ENCODE data around the gene CNIH3.
A peak's percentile ranks its signal among the peaks of the same experiment; 100 is the strongest.

Gene CNIH3

DNA sequence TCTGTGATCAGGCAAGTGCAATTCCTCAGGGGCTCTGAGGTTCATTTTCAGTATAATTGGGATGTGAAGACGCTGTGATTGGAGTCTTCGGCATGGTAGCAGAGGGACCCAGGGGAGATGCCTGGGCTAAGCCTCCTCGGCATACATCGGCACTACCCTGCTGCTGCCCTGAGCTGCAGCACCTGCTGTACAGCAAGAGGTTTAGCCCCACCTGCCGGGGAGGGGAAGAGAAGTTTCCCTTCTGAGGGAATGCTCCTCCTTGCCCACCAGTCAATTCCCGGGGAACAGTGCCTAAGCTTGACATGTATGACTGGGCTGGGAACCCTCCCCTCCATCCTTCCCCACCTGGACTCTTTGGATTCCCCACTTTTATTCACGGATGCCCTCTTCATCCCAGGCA, 24.9 kb downstream of the CNIH3 start:
- no peaks in the 10 kb centered on the region for H3K4me1 Mint-ChIP-seq
- no peaks in the 10 kb centered on the region for H3K9me3 Mint-ChIP-seq
- H3K4me3 Mint-ChIP-seq, result no peak overlapping the region
- no peak for ATAC-seq (replicated peaks)
- no peaks in the 10 kb centered on the region for H3K36me3 Mint-ChIP-seq
- H3K27me3 Mint-ChIP-seq, result peaks cover 20 to 23% of the 10 kb centered on the region in 2 donors
- no peak for DNase-seq
- H3K27ac Mint-ChIP-seq, result no peak overlapping the region

- DNase-seq (no peak), ATAC-seq (replicated peaks) (no peak)
- Mint-ChIP-seq H3K27me3 (peaks cover 20 to 31% of the 10 kb centered on the region in 2 donors), H3K36me3 (no peaks in the 10 kb centered on the region), H3K27ac (no peak overlapping the region), H3K4me1 (no peaks in the 10 kb centered on the region), H3K4me3 (no peak overlapping the region), H3K9me3 (no peaks in the 10 kb centered on the region)
Observed at GRCh38 chr1:224643653-224644052, 27.5 kb downstream of the CNIH3 start.

DNA sequence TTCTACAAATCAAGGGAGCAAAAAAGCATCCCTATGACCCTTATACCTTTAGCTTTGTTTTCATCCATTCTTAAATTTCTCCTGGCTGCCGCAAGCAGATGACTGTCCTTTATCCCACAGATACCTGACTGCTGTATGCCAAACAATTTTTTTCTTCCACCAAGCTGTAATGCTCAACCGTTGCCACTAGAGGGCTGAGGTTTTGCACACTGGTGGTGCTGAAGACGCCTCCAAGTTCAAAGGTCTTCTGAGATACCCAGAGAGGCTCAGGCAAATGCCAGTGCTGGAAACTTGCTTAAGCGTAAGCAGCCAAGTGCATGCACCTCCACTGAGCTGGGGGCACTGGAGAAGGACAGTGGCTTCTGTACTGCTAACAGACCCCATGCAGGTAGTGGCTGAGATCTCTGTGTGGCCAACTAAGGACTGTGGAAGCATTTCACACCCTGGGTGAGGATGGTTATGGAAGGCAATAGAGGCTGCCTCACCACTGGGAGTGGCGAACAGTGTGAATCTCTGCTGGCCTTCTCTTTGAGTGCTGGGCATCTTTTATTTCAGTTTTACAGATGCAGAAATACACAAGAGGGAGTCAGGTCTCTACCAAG, 28.5 kb downstream of the CNIH3 start:
- DNase-seq (peak; percentile 30), ATAC-seq (replicated peaks) (peak; percentile 72 to 81)
- no peaks in the 10 kb centered on the region for H3K36me3 Mint-ChIP-seq
- peaks cover 20 to 34% of the 10 kb centered on the region in 2 donors for H3K27me3 Mint-ChIP-seq
- H3K9me3 Mint-ChIP-seq, result no peaks in the 10 kb centered on the region
- H3K4me3 Mint-ChIP-seq, result no peak overlapping the region
- H3K4me1 Mint-ChIP-seq, result no peaks in the 10 kb centered on the region
- no peak overlapping the region for H3K27ac Mint-ChIP-seq

DNA sequence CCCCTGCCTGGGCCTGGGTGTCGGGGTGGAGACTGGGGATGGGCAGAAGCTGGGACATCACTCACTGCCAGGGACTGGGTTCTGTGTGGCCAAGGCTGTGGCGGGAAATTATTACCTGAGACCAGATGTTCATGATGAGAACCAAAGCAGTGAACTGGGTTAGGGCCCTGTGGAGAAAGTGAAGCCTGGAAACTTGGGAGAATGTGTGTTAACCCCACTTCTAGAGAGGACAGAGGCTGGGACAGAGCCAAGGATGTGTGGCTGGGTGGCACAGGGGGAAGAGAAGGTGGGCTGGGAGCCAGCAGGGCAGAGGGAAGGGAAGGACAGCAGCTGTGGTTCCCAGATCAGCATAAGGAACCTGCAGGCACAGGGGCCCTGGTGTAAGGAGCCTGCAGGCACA, 31.3 kb downstream of the CNIH3 start:
- Mint-ChIP-seq H3K4me1 (no peaks in the 10 kb centered on the region), H3K4me3 (no peak overlapping the region), H3K27ac (no peak overlapping the region), H3K9me3 (no peaks in the 10 kb centered on the region), H3K36me3 (no peaks in the 10 kb centered on the region), H3K27me3 (peaks cover 0 to 20% of the 10 kb centered on the region in 2 donors)
- ATAC-seq (replicated peaks), result no peak
- DNase-seq, result no peak

DNA sequence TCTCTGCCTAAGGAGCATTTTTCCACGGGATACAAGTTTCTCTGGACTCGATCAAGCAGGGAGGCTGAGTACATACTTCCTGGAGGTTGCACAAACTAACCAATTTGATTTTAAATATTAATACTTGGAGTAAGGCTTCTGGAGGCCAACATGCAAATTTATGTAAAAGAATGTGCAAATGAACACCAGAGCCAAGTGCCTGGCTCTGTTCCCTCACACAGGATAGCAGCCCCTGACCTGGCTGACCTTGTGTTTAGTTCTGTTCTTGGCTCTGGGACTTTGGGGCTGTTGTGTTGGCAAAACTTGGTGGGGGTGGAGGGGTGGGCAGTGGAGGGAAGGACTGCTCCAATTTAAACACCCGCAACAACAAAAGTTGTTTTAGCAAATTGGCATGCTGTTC, 34.2 kb downstream of the CNIH3 start:
- ATAC-seq (replicated peaks) (no peak), DNase-seq (no peak)
- H3K36me3 Mint-ChIP-seq, result no peaks in the 10 kb centered on the region
- peaks cover 0 to 16% of the 10 kb centered on the region in 2 donors for H3K27me3 Mint-ChIP-seq
- H3K9me3 Mint-ChIP-seq, result no peaks in the 10 kb centered on the region
- H3K4me1 Mint-ChIP-seq, result no peaks in the 10 kb centered on the region
- no peak overlapping the region for H3K4me3 Mint-ChIP-seq
- H3K27ac Mint-ChIP-seq, result no peak overlapping the region

DNA sequence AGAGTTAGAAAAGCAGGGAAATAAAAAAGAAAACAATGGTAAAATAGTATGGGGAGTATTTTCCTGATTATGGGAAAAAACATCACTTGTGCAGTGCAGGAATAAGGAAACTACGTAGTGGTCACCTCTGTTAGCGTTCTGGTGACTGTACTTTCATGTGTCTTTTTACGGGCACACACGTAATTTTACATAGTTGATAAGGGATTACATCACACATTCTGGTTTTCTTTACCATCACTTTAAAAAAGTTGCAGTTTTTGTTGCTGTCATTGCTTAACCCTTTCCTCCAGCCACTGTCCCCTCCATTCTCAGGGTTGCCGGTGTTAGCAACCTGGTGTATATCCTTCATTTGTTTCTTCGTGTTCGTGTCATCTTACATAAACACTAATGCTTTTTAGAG, 35.1 kb downstream of the CNIH3 start:
- no peak for DNase-seq
- no peak overlapping the region for H3K4me3 Mint-ChIP-seq

GRCh38 chr1:224656392-224656791, 40.3 kb downstream of the CNIH3 start:
- DNase-seq, result no peak
- no peaks in the 10 kb centered on the region for H3K36me3 Mint-ChIP-seq
- no peaks in the 10 kb centered on the region for H3K9me3 Mint-ChIP-seq
- no peak overlapping the region for H3K27ac Mint-ChIP-seq
- no peak overlapping the region for H3K4me3 Mint-ChIP-seq
- H3K27me3 Mint-ChIP-seq, result peaks cover 8% of the 10 kb centered on the region in 2 donors
- H3K4me1 Mint-ChIP-seq, result no peaks in the 10 kb centered on the region
- ATAC-seq (replicated peaks), result no peak

More for the DNA sequence above, 35.1 kb downstream of the CNIH3 start:
- H3K9me3 Mint-ChIP-seq, result no peaks in the 10 kb centered on the region
- H3K27me3 Mint-ChIP-seq, result peaks cover 0 to 20% of the 10 kb centered on the region in 2 donors
- H3K36me3 Mint-ChIP-seq, result no peaks in the 10 kb centered on the region
- no peak overlapping the region for H3K27ac Mint-ChIP-seq
- H3K4me1 Mint-ChIP-seq, result no peaks in the 10 kb centered on the region
- ATAC-seq (replicated peaks), result no peak

DNA sequence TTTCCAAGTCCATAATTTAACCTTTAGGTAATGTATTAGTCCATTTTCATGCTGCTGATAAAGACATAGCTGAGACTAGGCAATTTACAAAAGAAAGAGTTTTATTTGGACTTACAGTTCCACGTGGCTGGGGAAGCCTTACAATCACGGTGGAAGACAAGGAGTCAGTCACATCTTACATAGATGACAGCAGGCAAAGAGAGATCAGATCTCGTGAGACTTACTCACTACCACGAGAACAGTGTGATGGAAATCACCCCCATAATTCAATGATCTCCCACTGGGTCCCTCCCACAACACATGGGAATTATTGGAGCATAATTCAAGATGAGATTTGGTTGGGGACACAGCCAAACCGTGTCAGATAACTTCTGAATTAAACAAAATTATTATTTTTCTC, 44.0 kb downstream of the CNIH3 start:
- ATAC-seq (replicated peaks), result no peak
- Mint-ChIP-seq H3K36me3 (no peaks in the 10 kb centered on the region), H3K4me3 (no peak overlapping the region), H3K27me3 (peaks cover 8 to 12% of the 10 kb centered on the region in 2 donors), H3K27ac (no peak overlapping the region), H3K9me3 (no peaks in the 10 kb centered on the region), H3K4me1 (no peaks in the 10 kb centered on the region)
- DNase-seq, result no peak

DNA sequence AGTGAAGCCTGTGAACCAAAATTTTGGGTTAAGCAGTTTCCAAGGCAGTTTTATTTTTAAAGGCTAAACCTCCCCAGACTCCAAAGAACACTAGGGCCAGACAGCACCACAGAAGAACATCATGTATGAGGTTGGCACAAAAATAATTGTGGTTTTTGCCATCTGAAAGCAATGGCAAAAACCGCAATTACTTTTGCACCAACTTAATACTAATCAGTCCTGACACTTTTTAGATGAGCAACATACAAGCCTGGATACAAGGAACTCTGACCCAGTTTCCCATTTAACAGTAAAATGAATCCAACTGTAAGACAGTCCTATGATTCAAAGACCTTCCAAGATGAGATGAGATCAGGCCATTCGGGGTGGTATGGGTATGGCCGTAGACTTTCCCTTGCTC, 46.8 kb downstream of the CNIH3 start:
- Mint-ChIP-seq H3K27me3 (peaks cover 5 to 8% of the 10 kb centered on the region in 2 donors), H3K4me1 (no peaks in the 10 kb centered on the region), H3K36me3 (no peaks in the 10 kb centered on the region), H3K9me3 (no peaks in the 10 kb centered on the region), H3K4me3 (no peak overlapping the region), H3K27ac (no peak overlapping the region)
- ATAC-seq (replicated peaks), result no peak
- DNase-seq, result no peak

- Mint-ChIP-seq H3K4me1 (no peaks in the 10 kb centered on the region), H3K27me3 (peaks cover under 1 to 5% of the 10 kb centered on the region in 2 donors), H3K27ac (no peak overlapping the region), H3K36me3 (no peaks in the 10 kb centered on the region), H3K4me3 (no peak overlapping the region), H3K9me3 (no peaks in the 10 kb centered on the region)
- DNase-seq (no peak), ATAC-seq (replicated peaks) (no peak)
Observed at GRCh38 chr1:224665016-224665415, 48.9 kb downstream of the CNIH3 start.

DNA sequence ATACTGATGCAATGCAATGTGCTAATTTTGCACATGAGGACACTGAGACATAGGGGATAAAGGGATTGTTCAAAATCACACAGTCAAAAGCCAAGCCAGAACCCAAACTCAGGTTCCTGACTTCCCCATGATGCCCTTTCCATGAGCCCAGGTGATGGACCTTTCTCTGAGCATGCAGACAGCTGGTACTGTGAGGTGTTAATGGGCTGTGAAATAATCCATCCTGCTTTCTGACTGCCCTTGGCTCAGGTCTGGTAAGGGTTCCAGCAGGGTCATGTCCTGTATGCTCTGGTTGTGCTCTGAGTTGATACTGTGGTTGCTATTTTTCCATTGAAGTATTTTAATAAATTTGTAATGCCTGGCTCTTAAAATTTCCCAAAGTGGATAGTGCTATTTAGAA, 50.0 kb downstream of the CNIH3 start:
- H3K9me3 Mint-ChIP-seq, result no peaks in the 10 kb centered on the region
- no peak overlapping the region for H3K27ac Mint-ChIP-seq
- H3K27me3 Mint-ChIP-seq, result peaks cover 0 to 5% of the 10 kb centered on the region in 2 donors
- ATAC-seq (replicated peaks) (no peak), DNase-seq (no peak)
- no peaks in the 10 kb centered on the region for H3K4me1 Mint-ChIP-seq
- no peaks in the 10 kb centered on the region for H3K36me3 Mint-ChIP-seq
- H3K4me3 Mint-ChIP-seq, result no peak overlapping the region

DNA sequence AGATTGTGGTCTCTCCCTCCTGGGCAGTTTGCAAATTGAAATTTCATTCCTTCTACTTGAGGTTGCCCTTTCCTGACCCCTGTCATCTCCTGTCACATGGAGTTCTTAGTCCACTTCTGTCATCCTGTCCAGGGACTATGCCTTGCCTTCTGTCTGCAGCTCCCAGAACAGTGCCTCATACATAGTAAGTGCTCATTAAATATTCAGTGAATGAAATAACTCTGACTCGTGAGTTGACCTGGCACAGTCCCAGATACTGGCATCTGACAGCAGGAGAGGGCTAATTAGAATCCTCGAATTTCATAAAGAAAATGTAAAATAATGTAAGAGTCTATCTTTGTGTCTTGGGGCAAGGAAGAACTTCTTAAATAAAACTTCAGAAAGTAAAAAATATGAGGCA, 50.8 kb downstream of the CNIH3 start:
- Mint-ChIP-seq H3K4me1 (no peaks in the 10 kb centered on the region), H3K9me3 (no peaks in the 10 kb centered on the region), H3K36me3 (no peaks in the 10 kb centered on the region), H3K27me3 (no peaks in the 10 kb centered on the region), H3K4me3 (no peak overlapping the region), H3K27ac (no peak overlapping the region)
- no peak for ATAC-seq (replicated peaks)
- no peak for DNase-seq

DNA sequence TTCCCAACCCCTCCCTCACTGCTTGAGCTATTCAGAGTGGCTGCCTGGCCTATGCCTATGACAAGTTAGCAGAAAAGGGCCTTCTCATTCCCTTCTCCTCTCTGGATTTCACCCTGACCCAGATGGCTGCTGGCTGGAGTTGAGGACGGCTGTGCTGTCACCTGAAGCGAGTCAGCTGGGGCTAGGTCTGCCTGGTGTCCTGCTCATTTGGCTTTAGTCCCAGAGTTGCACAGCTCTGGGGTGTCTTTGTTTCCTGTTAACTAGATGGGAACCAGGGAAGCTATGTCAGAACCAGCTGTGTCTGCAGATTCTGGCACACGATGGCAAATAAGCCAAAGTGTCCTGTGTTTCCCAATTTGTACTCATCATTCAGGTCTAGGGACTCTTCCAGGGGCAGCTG, 52.9 kb downstream of the CNIH3 start:
- H3K4me3 Mint-ChIP-seq, result no peak overlapping the region
- H3K4me1 Mint-ChIP-seq, result no peaks in the 10 kb centered on the region
- no peaks in the 10 kb centered on the region for H3K9me3 Mint-ChIP-seq
- DNase-seq (no peak), ATAC-seq (replicated peaks) (no peak)
- H3K36me3 Mint-ChIP-seq, result no peaks in the 10 kb centered on the region
- H3K27ac Mint-ChIP-seq, result no peak overlapping the region
- peaks cover 0 to 5% of the 10 kb centered on the region in 2 donors for H3K27me3 Mint-ChIP-seq

- Mint-ChIP-seq H3K27me3 (peaks cover 0 to 5% of the 10 kb centered on the region in 2 donors), H3K9me3 (no peaks in the 10 kb centered on the region), H3K4me1 (no peaks in the 10 kb centered on the region), H3K4me3 (no peak overlapping the region), H3K27ac (no peak overlapping the region), H3K36me3 (no peaks in the 10 kb centered on the region)
- no peak for ATAC-seq (replicated peaks)
- DNase-seq, result no peak
Observed at GRCh38 chr1:224669403-224669802, 53.3 kb downstream of the CNIH3 start.

DNA sequence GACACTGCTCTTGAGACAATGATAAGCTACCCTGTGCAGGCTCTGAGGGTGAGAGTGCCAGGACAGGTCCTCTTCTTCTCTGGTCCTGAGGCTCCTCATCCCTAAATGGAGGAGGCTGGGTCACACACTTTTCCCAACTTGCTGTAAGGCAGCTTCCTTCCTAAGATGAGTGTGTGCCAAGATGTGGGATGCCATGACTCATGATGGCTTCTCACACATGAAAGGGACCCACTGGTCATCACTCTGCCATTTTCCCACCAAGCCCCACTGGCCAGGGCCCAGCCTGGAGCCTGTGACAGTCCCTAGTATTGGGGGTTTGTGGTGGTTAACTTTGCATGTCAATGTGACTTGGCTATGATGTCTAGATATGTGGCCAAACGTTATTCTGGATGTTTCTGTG, 54.4 kb downstream of the CNIH3 start:
- no peaks in the 10 kb centered on the region for H3K36me3 Mint-ChIP-seq
- DNase-seq (no peak), ATAC-seq (replicated peaks) (no peak)
- no peaks in the 10 kb centered on the region for H3K9me3 Mint-ChIP-seq
- H3K27ac Mint-ChIP-seq, result no peak overlapping the region
- H3K27me3 Mint-ChIP-seq, result peaks cover 0 to 5% of the 10 kb centered on the region in 2 donors
- no peaks in the 10 kb centered on the region for H3K4me1 Mint-ChIP-seq
- no peak overlapping the region for H3K4me3 Mint-ChIP-seq

DNA sequence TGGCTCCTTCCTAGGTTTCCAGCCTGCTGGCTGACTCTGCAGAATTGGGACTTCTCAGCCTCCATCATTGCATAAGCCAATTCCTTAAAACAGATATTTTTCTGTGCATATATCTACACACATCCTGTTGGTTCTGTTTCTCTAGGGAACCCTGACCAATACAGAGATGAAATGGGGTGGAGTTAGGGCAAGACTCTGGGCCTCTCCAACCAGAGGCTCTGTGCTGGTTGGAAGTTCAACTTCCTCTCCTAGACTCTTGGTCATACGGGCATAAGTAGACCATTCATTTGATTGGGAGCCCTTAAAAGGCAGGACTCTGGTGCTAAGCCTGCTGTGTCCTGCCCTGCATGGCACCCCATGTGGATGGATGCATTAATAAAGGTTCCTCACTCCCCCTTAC, 55.0 kb downstream of the CNIH3 start:
- Mint-ChIP-seq H3K36me3 (no peaks in the 10 kb centered on the region), H3K4me3 (no peak overlapping the region), H3K27ac (no peak overlapping the region), H3K27me3 (peaks cover 0 to 5% of the 10 kb centered on the region in 2 donors), H3K9me3 (no peaks in the 10 kb centered on the region), H3K4me1 (no peaks in the 10 kb centered on the region)
- ATAC-seq (replicated peaks) (no peak), DNase-seq (no peak)
